HG02885 (cell line): Measurements from ENCODE around the gene DNAH9.

ENCODE experiments used
- ATAC-seq: cut with Tn5 transposase; IDR thresholded peaks from one replicate; pipeline ENCODE4 v1.9.1; 2021; ENCODE audit warnings: mild to moderate bottlenecking; ENCODE audit not compliant: unreplicated experiment, poor library complexity

The DNAH9 gene

GRCh38 chr17:11645426-11645825 is 47.2 kb downstream of the DNAH9 start:
- ATAC-seq, result no peak

DNA sequence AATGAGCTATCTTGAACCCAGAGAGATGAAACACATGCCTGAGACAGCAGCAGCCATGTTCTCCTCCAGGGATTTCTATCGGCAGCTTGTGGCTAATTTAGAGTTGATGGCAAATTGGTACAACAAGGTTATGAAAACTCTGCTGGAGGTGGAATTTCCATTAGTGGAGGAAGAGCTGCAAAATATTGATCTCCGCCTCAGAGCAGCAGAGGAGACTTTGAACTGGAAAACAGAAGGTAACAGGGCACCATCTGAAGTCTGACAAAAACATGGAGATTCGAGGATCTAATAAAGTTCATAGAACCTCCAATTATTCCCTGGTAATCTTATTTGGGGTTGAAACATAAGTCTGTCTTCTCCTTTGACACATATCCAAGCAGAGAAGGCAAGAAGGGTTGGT is 52.8 kb downstream of the DNAH9 start:
- ATAC-seq, result no peak

DNA sequence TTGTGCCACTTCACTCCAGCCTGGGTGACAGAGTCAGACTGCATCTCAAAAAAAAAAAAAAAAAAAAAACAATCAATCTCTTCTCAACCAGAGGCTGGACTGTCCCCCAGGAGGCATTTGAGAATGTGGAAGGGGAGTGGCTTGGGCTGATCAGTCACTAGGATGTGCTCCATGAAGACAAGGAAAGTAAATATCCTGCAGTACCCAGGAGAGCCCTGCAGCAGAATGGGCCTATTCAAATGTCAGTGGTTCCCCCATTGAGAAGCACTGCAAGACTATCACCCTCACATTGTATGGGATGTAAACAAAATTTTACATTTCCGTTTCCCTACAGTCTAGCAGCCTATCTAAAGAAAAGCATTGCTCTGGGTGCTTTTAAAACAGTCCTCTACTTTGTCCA is 70.3 kb downstream of the DNAH9 start:
- no peak for ATAC-seq

- ATAC-seq, result no peak
These were observed 72.9 kb downstream of the DNAH9 start for GRCh38 chr17:11671126-11671525.

DNA sequence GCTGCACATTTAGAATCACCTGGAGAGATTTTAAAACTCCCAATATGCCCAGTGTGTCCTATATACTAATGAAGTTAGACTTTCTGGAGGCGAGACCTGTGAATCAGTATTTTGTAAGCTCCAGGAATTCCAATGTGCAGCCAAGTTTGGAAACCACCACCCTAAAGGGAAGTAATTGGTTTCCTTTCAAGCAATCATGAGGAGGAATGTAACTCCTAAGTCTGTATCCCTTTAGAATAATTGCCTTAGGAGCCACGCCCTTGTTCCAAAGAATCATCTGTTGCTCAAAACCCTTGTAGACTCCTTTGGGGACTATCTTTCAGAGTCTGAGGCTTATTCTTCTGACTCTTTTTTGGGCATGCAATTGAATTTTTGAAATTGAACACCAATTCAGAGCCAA is 84.4 kb downstream of the DNAH9 start:
- ATAC-seq, result no peak

GRCh38 chr17:11690681-11691080 is 92.4 kb downstream of the DNAH9 start:
- no peak for ATAC-seq

DNA sequence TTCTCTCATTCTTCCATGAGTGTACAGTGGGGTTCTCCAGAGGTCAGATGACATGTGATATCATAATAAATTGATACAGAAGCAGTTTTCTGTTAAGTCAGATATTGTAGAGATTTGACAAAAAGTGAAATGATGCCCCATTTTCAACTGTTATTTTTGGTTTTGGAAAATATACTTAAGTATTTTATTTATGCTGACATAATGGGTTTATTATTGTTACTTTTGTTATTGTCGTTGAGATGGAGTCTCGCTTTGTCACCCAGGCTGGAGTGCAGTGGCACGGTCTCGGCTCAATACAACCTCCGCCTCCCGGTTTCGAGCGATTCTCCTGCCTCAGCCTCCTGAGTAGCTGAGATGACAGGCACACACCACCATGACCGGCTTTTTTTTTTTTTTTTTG is 94.4 kb downstream of the DNAH9 start:
- ATAC-seq, result no peak

DNA sequence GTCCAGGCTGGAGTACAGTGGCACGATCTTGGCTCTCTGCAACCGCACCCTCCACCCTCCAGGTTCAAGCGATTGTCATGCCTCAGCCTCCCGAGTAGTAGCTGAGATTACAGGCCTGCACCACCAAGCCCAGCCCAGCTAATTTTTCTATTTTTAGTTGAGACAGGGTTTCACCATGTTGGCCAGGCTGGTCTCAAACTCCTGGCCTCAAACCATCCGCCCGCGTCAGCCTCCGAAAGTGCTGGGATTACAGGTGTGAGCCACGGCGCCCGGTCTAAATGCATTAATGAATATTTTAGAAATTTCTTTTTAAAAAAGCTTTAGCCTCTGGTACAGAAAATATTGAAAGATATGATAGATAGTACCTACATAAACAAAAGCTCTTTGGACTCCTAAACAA is 95.0 kb downstream of the DNAH9 start:
- no peak for ATAC-seq

DNA sequence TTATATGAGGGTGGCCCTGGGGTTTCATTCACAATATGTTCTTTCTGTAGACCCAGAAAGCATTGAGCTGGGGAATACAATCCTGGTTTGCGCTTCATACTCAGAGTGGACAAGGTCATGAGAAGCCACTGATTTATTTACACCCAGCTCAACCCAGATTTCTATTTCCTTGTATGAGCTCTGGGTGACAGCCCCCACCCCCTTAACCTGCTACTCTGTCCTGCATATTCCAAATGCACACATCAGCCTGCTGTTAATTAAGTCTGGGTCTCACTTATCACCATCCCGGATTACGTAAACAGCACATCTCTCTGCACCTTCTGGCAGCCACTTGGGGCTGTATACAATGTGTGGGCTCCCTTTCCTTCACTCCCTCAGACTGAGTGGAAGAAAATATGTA is 102.4 kb downstream of the DNAH9 start:
- no peak for ATAC-seq

DNA sequence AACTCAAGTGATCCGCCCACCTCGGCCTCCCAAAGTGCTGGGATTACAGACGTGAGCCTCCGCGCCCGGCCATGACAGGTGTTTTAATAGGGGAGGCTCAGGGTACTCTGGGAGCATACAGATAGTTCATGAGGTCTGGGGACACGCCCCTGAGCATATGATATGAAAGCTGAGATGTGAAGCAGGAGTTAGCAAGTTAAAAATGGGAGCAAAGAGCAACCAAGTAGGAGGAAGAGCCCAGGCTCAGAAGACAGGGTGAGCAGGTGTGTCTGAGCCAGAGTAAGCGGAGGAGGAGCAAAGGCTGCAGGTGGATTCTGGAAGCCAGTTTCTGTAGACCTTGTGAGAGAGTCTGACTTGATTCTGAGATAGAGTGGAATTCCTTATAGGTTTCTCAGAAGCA is 103.6 kb downstream of the DNAH9 start:
- no peak for ATAC-seq

DNA sequence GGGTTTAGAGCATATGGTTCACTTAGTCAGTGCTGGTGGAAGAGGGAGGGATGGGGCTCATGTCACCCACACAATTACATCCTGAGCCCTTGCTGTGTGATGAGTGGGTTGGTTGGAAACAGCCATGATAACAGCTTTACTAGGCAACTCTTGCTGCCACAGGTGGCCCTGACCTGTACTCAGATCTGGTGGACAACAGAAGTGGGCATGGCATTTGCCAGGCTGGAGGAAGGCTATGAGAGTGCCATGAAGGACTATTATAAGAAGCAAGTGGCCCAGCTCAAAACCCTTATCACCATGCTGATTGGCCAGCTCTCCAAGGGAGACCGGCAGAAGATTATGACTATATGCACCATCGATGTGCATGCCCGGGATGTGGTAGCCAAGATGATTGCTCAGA is 105.8 kb downstream of the DNAH9 start:
- ATAC-seq, result no peak

DNA sequence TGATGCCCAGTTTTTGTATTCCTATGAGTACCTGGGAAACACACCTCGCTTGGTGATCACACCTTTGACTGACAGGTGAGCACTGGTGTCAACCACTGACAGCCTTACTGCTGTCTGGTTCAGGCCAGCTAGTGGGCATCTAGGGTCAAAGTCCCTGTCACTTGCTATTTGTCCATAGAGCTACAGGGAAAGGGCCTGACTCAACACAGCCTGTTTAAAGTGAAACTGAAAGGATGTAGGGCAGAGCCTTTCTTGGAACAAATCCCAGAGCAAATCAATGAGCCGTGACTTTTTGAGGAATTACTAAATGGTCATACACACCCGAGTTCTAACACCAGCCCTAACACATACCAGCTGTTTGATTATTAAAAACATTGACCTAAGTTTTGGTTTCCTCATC is 106.8 kb downstream of the DNAH9 start:
- ATAC-seq, result no peak

DNA sequence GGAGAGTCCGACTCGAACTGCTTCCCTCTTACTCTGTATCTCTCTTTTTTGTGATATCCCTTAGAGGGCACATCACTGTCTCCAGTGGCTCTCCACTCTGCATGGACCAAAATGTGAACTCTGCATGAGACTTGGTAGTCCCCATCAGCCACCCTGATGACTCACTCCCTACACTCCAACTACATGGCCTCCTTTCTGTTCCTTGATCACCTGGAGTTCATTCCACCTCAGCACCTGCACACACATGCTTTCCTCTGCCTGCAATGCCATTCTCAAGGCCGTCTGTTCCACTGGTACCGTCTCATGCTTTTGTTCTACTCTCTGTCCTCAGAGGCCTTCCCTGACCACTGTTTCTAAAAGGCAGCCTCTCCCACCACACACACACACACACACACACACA is 109.3 kb downstream of the DNAH9 start:
- no peak for ATAC-seq

GRCh38 chr17:11712456-11712855 is 114.2 kb downstream of the DNAH9 start:
- ATAC-seq, result no peak

GRCh38 chr17:11719203-11719602 is 120.9 kb downstream of the DNAH9 start:
- no peak for ATAC-seq

- no peak for ATAC-seq
These were observed 121.6 kb downstream of the DNAH9 start for GRCh38 chr17:11719856-11720255.

- no peak for ATAC-seq
These were observed 122.5 kb downstream of the DNAH9 start for GRCh38 chr17:11720816-11721215.

DNA sequence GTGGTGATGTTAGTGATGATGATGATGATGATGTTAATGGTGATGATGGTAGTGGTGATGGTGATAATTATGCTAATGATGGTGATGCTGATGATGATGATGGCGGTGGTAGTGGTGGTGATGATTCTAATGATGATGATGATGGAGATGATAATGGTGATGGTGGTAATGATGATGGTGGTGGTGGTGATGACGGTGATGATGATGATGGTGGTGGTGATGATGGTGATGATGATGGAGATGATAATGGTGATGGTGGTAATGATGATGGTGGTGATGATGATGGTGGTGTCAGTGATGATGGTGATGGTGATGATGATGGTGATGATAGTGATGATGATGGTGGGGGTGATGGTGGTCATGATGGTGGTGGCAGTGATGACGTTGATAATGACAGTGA is 132.5 kb downstream of the DNAH9 start:
- ATAC-seq, result no peak

GRCh38 chr17:11736613-11737312 is 138.5 kb downstream of the DNAH9 start:
- ATAC-seq, result no peak

DNA sequence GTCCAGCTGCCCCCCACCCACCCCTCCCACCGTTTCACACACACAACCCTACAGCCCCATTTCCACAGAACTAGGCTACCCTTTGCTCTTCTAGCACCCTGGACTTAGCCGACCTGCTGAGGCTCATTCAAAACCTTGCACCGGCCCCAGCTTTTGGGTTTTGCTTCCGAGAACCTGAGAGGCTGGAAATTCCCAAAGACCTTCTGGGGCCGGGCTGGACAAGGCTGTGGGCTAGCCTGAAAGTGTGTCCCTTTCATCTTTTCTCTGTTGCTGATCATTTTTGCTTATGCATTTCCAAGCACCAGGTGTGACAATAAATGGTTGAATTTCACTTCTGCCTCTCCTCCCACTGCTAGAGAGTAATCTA is 139.0 kb downstream of the DNAH9 start:
- ATAC-seq, result no peak

DNA sequence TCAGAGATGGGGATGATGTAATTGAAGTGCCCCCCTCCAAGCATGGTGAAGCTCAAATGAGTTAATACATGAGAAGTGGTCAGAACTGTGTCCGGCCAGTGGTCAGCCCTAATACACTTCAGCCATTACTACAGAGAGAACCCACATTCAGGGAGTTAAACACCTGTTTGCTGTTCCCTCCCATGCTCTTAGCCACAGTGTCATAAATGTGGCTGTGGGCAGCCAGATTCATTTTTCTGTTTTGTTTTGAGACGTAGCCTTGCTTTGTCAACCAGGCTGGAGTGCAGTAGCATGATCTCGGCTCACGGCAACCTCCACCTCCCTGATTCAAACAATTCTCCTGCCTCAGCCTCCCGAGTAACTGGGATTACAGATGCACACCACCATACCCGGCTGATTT is 139.9 kb downstream of the DNAH9 start:
- ATAC-seq, result no peak

GRCh38 chr17:11739351-11739750 is 141.1 kb downstream of the DNAH9 start:
- ATAC-seq, result no peak

DNA sequence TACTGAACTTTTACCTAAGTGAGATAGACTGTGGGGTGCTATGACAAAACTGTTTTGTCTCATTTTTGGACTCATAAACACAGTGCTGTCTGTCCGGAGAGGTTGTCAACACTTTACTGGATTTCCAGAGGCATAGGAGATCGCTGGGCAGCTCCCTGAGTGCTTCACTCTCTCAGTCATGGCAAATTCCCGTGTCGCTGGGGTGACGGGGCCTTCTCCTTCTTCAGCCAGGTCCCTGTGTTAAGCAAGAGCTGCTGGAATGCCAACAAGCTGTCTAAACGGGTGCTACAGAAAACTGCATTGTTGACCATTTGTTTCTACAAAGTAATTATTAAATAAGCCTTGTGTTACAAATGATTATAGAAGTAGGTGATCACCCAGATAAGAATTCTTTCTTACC is 141.6 kb downstream of the DNAH9 start:
- ATAC-seq, result no peak
